Panc1 (cell line): ENCODE results near the gene PNPLA2.
A peak's percentile ranks its signal among the peaks of the same experiment; 100 is the strongest.

Experiments
- CTCF ChIP-seq: fragments of 450-650 bp; IDR thresholded peaks from 2 replicates; pipeline ENCODE4 v1.5.1; 2017; ENCODE audit warnings: mild to moderate bottlenecking
- POLR2AphosphoS5 ChIP-seq: IDR thresholded peaks from 2 replicates; pipeline ENCODE4 v1.6.1; 2012; ENCODE audit warnings: mild to moderate bottlenecking, low read depth, low read length, moderate library complexity
- REST ChIP-seq, 2 experiments: IDR thresholded peaks; 2 replicates each; pipeline ENCODE4 v1.6.1; 2011 to 2012; ENCODE audit warnings: low read depth in 2 of 2, control low read depth in 1 of 2, low read length in 1 of 2, mild to moderate bottlenecking in 1 of 2, moderate library complexity in 1 of 2; ENCODE audit not compliant: insufficient read depth in 1 of 2
- SIN3A ChIP-seq: IDR thresholded peaks from 2 replicates; pipeline ENCODE4 v1.6.1; 2012; ENCODE audit warnings: low read depth, mild to moderate bottlenecking, low read length, moderate library complexity, borderline replicate concordance; ENCODE audit not compliant: insufficient read depth
- TCF7L2 ChIP-seq: IDR thresholded peaks from 2 replicates; pipeline ENCODE4 v1.6.1; 2011; ENCODE audit warnings: mild to moderate bottlenecking, low read depth, low read length, inconsistent platforms

- TF ChIP-seq SIN3A (0 out of 2 replicates have a peak, but pooled peaks have one; percentile 37), CTCF (no peak), POLR2AphosphoS5 (peak; percentile 51; the same call in 1 of the 2 replicates), REST (IDR thresholded peaks at IDR 0.05; ENCODE audit: insufficient read depth in 1 of 2, low read depth in 2 of 2, low read length in 1 of 2) (no peak), TCF7L2 (no peak)
Measured at GRCh38 chr11:827146-827896, 8.6 kb downstream of the PNPLA2 start.
